Measurements from ENCODE around the gene SDSL.

Gene SDSL

DNA sequence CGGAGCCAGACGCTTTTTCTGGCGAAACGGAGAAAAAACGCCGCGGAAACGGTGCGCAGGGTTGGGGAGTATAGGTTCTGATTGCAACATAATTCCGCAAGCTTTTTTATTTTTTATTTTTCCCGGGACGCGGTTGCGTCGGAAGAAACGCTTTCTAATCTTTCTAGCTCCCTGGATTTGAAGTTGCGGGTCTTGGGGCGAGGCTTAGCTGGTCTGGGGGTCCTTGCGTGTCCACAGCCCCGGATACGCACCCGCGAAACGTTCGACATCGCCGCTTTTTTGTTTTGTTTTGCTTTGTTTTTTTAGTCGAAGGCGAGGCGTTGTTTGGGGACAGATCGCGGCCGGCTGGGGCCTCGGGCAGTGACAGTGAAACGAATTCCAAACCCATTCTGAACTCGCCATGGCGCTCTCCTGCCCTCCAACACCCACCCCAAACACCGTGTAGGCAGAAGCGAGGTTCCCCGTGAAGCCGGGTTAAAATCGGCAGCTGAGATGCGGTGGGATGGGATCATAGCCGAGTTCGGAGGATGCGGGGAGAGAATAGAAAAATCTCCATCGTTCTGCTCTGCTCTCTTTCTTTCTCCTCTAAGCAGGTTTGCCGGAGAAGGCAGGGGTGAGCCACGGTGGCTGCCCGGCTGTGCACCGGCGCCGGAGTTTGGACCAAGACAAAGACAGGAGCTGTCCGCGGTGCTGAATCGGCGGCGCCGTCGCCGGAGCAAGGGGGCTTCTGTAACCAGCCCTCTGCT lies 57.6 kb downstream of the SDSL start:
- DNase-seq (ENCODE audit: low spot score) = no peak

DNA sequence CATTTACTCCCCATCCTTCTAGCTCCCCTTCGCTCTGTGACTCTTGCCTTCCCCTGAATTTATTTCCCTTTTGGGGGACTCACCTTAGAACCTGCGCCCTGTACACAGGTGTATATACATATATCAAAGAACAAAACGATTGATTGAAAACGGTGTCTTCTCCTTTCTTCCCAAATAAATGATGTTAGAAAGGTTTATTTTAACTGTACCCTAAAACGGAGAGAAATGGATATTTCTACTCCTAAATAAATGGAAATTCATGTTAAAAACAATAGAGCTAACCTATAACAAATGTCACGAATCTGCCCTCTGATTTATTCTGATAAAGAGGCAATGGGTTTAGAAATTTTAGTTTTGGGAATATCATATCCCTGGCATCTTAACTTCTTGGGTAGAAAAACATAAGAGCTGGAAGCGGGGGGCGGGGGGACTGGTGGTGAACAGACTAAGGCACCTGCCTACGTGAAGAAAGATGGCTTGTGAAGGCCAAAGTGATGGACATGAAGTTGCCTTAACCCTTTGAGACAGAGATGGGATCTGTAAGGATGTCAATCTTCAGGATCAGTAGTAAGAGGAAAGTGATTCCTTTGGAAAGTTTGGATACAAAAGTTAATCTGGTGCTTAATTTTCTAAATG lies 58.3 kb downstream of the SDSL start:
- DNase-seq (ENCODE audit: low spot score) = no peak

DNA sequence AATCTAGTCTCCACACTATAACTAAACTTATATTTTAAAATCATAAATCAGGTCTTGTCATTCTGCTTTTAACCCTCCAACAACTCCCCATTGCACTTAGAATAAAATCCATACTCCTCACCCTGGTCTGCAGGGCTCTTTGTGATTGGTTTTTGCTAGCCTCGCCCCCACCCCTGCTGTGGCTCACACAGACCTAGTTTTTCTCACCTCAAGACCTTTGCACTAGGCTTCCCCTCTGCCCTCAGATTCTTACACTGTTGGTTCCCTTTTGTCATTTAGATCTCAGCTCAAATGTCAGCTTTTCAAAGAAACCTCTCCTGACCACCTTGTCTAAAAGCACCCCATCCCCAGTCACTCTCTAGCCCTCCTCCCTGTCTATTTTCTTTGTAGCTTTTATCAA lies 60.2 kb downstream of the SDSL start:
- DNase-seq (ENCODE audit: low spot score) = no peak

DNA sequence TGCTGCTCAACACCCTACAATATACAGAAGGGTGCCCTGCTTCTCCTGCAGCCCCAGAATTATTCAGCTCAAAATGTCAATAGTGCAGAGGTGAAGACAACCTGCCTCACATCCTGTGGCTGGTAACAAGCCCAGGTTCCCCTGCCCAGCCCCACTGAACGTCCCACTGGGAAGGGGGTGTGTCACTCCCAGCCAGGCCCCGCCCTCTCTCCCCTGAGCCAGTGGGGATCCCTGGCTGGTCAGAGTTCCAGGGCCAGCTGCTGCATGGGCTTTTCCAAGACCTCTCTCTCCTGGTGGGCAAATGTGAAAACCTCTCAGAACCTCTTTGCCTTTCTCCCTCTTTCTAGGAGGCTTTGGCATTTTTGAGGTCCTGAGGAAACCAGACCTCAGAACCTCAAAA lies 63.1 kb downstream of the SDSL start:
- no peak for DNase-seq (ENCODE audit: low spot score)

DNA sequence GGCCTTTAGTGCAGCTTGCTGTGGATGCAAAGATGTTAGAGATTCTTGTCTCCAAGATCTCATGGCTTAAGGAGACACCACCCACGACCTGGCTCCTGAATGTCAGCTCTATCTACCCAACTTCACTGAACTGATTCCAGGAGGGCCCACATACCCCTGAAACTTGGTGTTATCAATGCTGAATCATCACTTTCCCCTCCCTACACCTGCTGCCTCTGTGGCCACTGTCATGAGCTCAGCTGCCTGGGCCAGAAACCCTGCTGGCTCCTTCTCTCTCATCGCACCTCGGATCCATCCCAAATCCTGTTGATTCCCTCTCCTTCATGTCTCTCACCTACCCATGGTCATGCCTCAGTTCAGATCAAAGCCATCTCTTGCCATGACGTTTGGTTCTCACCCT lies 64.5 kb downstream of the SDSL start:
- no peak for DNase-seq (ENCODE audit: low spot score)
